Stimulated activated naive CD8-positive, alpha-beta T cell treated with anti-CD3 and anti-CD28 coated beads, Interleukin-15, Interleukin-2, amounts not matched to agents 100 U/mL and 50 U/mL, for 24 hours (primary cell): Measurements from ENCODE around the gene PCDHGB5.
"Not testable (repeated sequence)": the region's sequence is repeated elsewhere in the genome, so short reads cannot be mapped to it uniquely, and the experiment has no call there.

Experiments
- ATAC-seq: fragments of 150-1000 bp; cut with Tn5 transposase; one replicate; pipeline ENCODE4 v1.10.0; 2021
- DNase-seq: peaks from one replicate; pipeline ENCODE4 v3.0.0; 2021

PCDHGB5 gene

GRCh38 chr5:141397756-141398551, at the start of gene PCDHGB5:
TSS of gene PCDHGB5 (plus strand) at chr5:141397947. CDS start at chr5:141398128, 181 bp downstream.
- ATAC-seq, result not testable (repeated sequence)
- DNase-seq, result peak; percentile 43

GRCh38 chr5:141349917-141350619, 47.7 kb upstream of the PCDHGB5 start, which contains the start of gene PCDHGB1:
TSS of gene PCDHGB1 (plus strand) at chr5:141350099. CDS start at chr5:141350261, 162 bp downstream.
- ATAC-seq (no peak), DNase-seq (peak; percentile 22)

GRCh38 chr5:141351591-141351990, 46.2 kb upstream of the PCDHGB5 start:
- ATAC-seq (no peak), DNase-seq (no peak)

DNA sequence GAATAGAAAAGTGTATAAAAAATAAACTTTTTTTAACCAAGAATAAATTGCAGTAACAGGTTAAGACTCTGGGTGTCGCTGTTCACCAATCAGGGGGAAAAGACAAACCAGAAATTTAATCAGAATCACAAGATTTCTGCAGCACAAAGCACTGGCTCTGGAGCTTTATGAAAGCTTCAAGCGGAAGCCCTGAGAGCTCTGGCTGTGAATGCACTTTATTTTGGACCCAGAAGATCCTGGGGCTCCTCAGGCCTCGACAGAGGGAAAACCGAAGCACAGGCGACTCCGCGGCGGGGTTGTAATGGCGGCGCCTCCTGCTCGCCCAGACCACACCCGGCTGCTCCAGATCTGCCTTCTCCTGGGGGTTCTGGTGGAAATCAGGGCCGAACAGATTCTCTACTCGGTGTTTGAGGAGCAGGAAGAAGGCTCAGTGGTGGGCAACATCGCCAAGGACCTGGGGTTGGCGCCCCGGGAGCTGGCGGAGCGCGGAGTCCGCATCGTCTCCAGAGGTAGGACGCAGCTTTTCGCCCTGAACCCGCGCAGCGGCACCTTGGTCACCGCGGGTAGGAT, 42.8 kb upstream of the PCDHGB5 start, which contains the start of gene PCDHGA4:
TSS of gene PCDHGA4 (plus strand) at position 122 of the 570 bp plus-strand sequence. CDS start at position 209, 87 bp downstream.
- DNase-seq (no peak), ATAC-seq (no peak)

GRCh38 chr5:141355641-141356040, 42.1 kb upstream of the PCDHGB5 start:
- DNase-seq, result no peak
- ATAC-seq, result no peak

DNA sequence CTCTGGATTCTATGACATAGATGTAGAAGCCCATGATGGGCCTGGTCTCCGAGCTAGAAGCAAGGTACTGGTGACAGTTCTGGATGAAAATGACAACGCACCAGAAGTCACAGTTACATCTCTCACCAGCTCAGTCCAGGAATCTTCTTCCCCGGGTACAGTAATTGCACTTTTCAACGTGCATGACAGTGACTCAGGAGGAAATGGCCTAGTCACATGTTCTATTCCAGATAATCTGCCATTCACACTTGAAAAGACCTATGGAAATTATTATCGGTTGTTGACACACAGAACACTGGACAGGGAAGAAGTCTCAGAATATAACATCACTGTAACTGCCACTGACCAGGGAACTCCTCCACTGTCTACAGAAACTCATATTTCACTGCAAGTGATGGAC, 41.6 kb upstream of the PCDHGB5 start:
- no peak for ATAC-seq
- DNase-seq, result no peak

DNA sequence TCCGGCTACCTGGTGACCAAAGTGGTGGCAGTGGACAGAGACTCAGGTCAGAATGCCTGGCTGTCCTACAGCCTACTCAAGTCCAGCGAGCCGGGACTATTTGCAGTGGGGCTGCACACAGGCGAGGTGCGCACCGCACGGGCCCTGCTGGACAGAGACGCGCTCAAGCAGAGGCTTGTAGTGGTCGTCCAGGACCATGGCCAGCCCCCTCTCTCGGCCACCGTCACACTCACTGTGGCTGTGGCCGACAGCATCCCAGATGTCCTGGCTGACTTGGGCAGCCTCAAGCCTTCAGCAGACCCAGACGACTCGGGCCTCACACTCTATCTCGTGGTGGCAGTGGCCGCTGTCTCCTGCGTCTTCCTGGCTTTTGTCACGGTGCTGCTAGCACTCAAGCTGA, 40.8 kb upstream of the PCDHGB5 start:
- ATAC-seq, result peak; percentile 19
- no peak for DNase-seq

GRCh38 chr5:141359790-141360426, 37.8 kb upstream of the PCDHGB5 start, which contains the start of gene PCDHGB2:
TSS of gene PCDHGB2 (plus strand) at chr5:141359994. CDS start at chr5:141360136, 142 bp downstream.
- DNase-seq, result no peak
- ATAC-seq, result no peak

DNA sequence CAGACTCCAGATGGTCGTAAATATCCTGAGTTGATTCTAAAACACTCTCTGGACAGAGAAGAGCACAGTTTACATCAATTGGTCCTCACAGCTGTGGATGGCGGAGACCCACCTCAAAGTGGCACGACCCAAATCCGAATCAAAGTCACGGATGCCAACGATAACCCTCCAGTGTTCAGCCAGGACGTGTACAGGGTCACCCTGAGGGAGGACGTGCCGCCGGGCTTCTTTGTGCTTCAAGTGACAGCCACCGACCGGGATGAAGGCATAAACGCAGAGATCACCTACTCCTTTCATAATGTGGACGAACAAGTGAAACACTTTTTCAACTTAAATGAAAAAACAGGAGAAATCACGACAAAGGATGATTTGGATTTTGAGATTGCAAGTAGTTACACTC, 37.1 kb upstream of the PCDHGB5 start:
- no peak for ATAC-seq
- no peak for DNase-seq

DNA sequence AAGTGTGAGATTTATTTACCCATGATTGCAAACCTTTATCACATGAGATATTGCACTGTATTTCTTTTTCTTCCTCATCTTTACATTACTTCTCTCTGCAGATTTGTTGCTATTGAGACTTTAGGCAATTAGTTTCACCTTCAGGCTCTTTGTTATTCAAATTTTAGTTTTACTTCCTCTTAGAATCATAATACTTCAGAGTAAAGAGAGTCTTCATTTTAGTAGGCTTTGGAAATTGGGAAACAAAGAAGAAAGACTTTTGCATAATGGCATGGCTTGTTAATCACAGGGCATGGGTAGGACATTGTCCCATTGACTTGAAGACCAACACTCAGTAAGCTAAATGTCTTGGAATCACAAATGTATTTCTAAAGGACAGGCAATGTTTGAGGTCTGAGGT, 35.0 kb upstream of the PCDHGB5 start:
- DNase-seq, result no peak
- no peak for ATAC-seq

- no peak for DNase-seq
- ATAC-seq, result no peak
Observed at GRCh38 chr5:141363952-141364660, 33.6 kb upstream of the PCDHGB5 start, which contains the start of gene PCDHGA5. TSS of gene PCDHGA5 (plus strand) at chr5:141364162. CDS start at chr5:141364331, 169 bp downstream.

DNA sequence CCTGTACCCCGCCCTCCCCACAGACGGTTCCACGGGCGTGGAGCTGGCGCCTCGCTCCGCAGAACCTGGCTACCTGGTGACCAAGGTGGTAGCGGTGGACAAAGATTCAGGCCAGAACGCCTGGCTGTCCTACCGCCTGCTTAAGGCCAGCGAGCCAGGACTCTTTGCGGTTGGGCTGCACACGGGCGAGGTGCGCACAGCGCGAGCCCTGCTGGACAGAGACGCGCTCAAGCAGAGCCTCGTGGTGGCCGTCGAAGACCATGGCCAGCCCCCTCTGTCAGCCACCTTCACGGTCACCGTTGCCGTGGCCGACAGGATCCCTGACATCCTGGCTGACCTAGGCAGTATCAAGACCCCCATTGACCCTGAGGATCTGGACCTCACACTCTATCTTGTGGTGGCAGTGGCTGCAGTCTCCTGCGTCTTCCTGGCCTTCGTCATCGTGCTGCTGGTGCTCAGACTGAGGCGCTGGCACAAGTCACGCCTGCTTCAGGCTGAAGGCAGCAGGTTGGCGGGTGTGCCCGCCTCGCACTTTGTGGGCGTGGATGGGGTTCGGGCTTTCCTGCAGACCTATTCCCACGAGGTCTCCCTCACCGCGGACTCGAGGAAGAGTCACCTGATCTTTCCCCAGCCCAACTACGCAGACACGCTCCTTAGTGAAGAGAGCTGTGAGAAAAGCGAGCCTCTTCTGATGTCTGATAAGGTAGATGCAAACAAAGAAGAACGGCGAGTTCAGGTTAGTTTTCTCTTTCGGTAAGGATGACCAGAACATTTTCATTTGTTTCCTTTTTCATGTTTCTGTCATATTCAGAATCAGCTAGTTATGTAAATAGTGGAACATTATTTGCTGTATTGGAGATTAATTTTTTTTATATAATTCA, 31.5 kb upstream of the PCDHGB5 start:
- ATAC-seq, result no peak

DNA sequence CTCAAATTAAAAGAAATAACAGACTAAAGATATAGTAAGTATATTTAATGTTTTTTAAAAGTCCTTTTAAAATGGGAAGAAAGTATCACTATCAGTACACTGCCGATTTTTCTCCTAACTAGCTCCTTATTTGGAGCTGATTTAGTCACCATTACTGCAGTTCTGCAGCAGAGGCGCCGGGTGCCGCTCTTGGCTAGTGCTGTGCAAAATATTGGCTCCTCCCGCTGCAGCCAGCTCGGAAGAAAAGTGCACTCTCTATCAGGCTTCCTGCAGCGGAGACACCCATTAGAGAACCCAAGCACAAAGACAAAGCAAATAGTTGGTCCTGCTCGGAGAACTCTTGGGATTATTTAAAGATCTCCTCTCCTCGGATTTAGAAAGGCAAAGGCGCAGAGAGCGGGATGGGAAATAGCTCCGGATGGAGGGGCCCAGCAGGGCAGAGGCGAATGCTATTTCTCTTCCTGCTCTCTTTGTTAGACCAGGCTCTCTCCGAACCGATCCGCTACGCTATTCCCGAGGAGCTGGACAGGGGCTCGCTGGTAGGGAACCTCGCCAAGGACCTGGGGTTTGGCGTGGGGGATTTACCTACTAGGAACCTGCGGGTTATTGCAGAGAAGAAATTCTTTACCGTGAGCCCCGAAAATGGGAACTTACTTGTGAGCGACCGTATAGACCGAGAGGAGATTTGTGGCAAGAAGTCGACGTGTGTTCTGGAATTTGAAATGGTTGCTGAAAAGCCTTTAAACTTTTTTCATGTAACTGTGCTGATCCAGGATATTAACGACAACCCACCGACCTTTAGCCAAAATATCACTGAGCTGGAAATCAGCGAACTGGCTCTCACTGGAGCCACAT, 27.5 kb upstream of the PCDHGB5 start, which contains the start of gene PCDHGB3:
TSS of gene PCDHGB3 (plus strand) at position 249 of the 855 bp plus-strand sequence. CDS start at position 402, 153 bp downstream.
- ATAC-seq (no peak), DNase-seq (no peak)

More for the DNA sequence above, 31.5 kb upstream of the PCDHGB5 start:
- DNase-seq, result no peak

DNA sequence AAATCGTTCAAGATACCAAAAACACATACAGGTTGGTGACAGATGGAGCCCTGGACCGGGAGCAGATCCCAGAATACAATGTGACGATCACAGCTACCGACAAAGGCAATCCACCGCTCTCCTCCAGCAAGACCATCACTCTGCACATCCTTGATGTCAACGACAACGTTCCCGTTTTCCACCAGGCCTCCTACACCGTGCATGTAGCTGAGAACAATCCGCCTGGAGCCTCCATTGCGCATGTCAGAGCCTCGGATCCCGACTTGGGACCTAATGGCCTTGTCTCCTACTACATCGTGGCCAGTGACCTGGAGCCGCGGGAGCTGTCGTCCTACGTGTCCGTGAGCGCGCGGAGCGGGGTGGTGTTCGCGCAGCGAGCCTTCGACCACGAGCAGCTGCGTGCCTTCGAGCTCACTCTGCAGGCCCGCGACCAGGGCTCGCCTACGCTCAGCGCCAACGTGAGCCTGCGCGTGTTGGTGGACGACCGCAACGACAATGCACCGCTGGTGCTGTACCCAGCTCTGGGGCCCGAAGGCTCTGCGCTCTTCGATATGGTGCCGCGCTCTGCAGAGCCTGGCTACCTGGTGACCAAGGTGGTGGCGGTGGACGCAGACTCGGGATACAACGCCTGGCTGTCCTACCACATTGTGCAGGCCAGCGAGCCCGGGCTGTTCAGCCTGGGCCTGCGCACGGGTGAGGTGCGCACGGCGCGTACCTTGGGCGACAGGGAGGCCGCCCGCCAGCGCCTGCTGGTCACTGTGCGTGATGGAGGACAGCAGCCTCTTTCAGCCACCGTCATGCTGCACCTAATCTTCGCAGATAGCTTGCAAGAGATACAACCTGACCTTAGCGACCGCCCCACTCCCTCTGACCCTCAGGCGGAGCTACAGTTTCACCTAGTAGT, 25.9 kb upstream of the PCDHGB5 start:
- DNase-seq (no peak), ATAC-seq (no peak)

GRCh38 chr5:141373673-141374317, 24.0 kb upstream of the PCDHGB5 start, which contains the start of gene PCDHGA6:
TSS of gene PCDHGA6 (plus strand) at chr5:141373891. CDS start at chr5:141374084, 193 bp downstream.
- no peak for ATAC-seq
- no peak for DNase-seq

DNA sequence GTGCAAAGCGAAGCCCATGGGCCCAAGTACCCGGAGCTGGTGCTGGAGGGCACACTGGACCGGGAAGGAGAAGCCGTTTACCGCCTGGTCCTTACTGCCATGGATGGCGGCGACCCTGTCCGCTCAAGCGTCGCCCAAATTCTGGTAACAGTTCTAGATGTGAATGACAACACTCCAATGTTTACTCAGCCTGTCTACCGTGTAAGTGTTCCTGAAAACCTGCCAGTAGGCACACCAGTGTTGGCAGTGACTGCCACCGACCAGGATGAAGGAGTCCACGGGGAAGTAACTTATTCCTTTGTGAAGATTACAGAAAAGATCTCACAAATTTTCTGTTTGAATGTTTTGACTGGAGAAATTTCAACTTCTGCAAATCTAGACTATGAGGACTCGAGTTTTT, 23.1 kb upstream of the PCDHGB5 start:
- DNase-seq, result no peak
- no peak for ATAC-seq

DNA sequence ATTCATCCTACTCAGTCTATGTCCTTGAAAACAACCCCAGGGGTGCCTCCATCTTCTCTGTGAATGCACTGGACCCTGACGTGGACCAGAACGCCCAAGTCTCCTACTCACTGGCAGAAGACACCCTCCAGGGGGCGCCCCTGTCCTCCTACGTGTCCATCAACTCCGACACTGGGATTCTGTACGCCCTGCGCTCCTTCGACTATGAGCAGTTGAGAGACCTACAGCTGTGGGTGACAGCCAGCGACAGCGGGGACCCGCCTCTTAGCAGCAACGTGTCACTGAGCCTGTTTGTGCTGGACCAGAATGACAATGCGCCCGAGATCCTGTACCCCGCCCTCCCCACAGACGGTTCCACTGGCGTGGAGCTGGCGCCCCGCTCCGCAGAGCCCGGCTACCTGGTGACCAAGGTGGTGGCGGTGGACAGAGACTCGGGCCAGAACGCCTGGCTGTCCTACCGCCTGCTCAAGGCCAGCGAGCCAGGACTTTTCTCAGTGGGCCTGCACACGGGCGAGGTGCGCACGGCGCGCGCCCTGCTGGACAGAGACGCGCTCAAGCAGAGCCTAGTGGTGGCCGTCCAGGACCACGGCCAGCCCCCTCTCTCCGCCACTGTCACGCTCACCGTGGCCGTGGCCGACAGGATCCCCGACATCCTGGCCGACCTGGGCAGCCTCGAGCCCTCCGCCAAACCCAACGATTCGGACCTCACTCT, 22.1 kb upstream of the PCDHGB5 start:
- DNase-seq, ATAC-seq: not testable (repeated sequence)
